Gastrocnemius medialis (tissue), 4 donors: ENCODE results near the gene DBN1.

Source experiments
- CTCF ChIP-seq, 5 experiments: fragments of 450-650 bp in 3 of 5; fragments of 200-600 bp in 2 of 5; sonication (generic) in 2 of 5; IDR thresholded peaks in 4 of 5; conservative IDR thresholded peaks in 1 of 5; 1 replicate in 4 of 5; 2 replicates in 1 of 5; pipeline ENCODE4 v1.5.1; 2016 to 2019; ENCODE audit warnings: antibody characterized with exemption in 5 of 5, mild to moderate bottlenecking in 3 of 5, moderate library complexity in 3 of 5
- POLR2A ChIP-seq, 2 donors: fragments of 450-650 bp; IDR thresholded peaks; one replicate each; pipeline ENCODE4 v1.6.1; 2017; ENCODE audit warnings: antibody characterized with exemption in 2 of 2, mild to moderate bottlenecking in 2 of 2, moderate library complexity in 2 of 2

- TF ChIP-seq CTCF (IDR thresholded peaks at IDR 0.05 in 4 of 5, conservative IDR thresholded peaks at IDR 0.05 in 1 of 5) = no peak
- no peak for TF ChIP-seq POLR2A (IDR thresholded peaks at IDR 0.05)
Measured at GRCh38 chr5:177475563-177476427, 2.4 kb upstream of the DBN1 start.
